ENCODE measurements around the gene CEP85. TPM values are rescaled to one million over a fixed set of nuclear protein-coding genes. Genes with fewer than 3 reads are reported as not detected.

CEP85 gene
- total and polyA plus RNA-seq, 4 donors = 2.6 to 14.6 (median 5.3) TPM

DNA sequence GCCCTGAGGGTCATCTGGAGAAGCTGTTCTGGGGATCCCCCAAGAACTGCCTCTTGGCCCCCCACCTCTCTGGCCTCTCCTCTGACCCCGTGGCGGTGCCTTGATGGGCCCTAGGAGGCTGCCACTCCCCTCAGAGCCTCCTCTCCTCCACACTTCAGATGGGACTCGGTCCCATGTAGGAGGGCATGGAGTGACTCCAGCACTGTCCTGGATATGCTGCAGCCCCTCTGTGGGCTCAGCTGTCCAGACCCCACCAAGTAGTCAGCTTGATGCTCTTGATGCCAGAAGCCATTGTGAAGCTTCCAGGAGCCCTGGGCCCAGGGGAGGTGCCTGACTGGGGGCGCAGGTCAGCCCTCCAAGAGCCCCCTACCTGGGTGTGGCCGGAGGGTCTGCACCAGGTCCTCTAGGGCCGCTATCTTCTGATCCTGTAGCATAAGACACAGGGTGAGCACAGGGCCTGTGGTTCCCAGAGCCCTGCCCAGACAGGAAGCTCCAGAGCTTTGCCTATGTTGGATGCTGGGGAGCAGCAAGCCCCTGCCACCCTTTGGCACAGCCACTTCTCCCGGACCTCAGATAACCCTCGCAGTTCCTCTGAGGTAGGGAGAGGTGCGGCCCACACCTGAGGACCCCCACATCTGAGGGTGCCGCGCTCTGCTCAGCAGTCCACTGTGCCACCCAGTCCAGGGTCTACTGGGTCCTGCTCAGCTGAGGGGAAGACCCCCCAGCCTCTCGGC is 63.2 kb downstream of the CEP85 start:
- TF ChIP-seq YY1 (IDR thresholded peaks at IDR 0.05) (no peak), HNF4G (IDR thresholded peaks at IDR 0.05) (no peak), SP1 (IDR thresholded peaks at IDR 0.05) (no peak)
- TF ChIP-seq, protein P1, sequence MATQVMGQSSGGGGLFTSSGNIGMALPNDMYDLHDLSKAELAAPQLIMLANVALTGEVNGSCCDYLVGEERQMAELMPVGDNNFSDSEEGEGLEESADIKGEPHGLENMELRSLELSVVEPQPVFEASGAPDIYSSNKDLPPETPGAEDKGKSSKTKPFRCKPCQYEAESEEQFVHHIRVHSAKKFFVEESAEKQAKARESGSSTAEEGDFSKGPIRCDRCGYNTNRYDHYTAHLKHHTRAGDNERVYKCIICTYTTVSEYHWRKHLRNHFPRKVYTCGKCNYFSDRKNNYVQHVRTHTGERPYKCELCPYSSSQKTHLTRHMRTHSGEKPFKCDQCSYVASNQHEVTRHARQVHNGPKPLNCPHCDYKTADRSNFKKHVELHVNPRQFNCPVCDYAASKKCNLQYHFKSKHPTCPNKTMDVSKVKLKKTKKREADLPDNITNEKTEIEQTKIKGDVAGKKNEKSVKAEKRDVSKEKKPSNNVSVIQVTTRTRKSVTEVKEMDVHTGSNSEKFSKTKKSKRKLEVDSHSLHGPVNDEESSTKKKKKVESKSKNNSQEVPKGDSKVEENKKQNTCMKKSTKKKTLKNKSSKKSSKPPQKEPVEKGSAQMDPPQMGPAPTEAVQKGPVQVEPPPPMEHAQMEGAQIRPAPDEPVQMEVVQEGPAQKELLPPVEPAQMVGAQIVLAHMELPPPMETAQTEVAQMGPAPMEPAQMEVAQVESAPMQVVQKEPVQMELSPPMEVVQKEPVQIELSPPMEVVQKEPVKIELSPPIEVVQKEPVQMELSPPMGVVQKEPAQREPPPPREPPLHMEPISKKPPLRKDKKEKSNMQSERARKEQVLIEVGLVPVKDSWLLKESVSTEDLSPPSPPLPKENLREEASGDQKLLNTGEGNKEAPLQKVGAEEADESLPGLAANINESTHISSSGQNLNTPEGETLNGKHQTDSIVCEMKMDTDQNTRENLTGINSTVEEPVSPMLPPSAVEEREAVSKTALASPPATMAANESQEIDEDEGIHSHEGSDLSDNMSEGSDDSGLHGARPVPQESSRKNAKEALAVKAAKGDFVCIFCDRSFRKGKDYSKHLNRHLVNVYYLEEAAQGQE (IDR thresholded peaks at IDR 0.05) = no peak
- Histone ChIP-seq H3K27me3 (ENCODE audit: control insufficient read depth in 4 of 4, insufficient read depth in 4 of 4, low read length in 3 of 4) (no peaks in the 10 kb centered on the region), H3K36me3 (ENCODE audit: control insufficient read depth in 4 of 4, insufficient read depth in 3 of 4, low read depth in 1 of 4, low read length in 3 of 4) (no peaks in the 10 kb centered on the region), H3K4me3 (ENCODE audit: low read depth in 1 of 3, low read length in 3 of 3) (no peak overlapping the region), H3K4me1 (ENCODE audit: control insufficient read depth in 4 of 4, insufficient read depth in 4 of 4, low read length in 3 of 4) (no peaks in the 10 kb centered on the region), H3K9ac (ENCODE audit: low read depth in 1 of 2, low read length in 2 of 2) (no peak overlapping the region), H3K9me3 (ENCODE audit: control insufficient read depth in 4 of 4, low read length in 3 of 4) (no peaks in the 10 kb centered on the region), H3K27ac (ENCODE audit: low read depth in 1 of 2, low read length in 2 of 2) (no peak overlapping the region)
- DNase-seq (ENCODE audit: low spot score) = no peak
- 92% methylated on average over 12 of the region's 12 CpGs for WGBS

DNA sequence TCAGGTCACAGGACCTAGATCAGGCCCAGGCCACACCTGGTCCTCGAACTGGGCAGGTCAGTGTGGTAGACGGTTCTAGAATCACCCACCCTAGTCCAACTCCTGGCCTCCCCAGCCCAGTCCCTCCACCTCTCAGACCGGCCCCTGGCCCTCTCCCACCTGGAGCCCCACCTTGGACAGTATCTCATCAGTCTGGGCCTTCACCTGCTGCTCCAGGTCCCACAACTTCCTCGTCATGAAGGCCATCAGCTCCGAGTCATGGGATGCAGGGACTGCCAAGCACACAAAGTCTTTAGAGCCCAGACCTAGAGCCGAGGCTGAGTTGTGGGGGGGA is 63.8 kb downstream of the CEP85 start:
- WGBS = 81% methylated on average over 6 of the region's 6 CpGs
- Histone ChIP-seq H3K36me3 (ENCODE audit: control insufficient read depth in 4 of 4, insufficient read depth in 3 of 4, low read depth in 1 of 4, low read length in 3 of 4) (no peaks in the 10 kb centered on the region), H3K9ac (ENCODE audit: low read depth in 1 of 2, low read length in 2 of 2) (no peak overlapping the region), H3K4me1 (ENCODE audit: control insufficient read depth in 4 of 4, insufficient read depth in 4 of 4, low read length in 3 of 4) (peaks cover 0 to 2% (median 0%) of the 10 kb centered on the region in 4 donors), H3K27ac (ENCODE audit: low read depth in 1 of 2, low read length in 2 of 2) (no peak overlapping the region), H3K9me3 (ENCODE audit: control insufficient read depth in 4 of 4, low read length in 3 of 4) (no peaks in the 10 kb centered on the region), H3K4me3 (ENCODE audit: low read depth in 1 of 3, low read length in 3 of 3) (no peak overlapping the region), H3K27me3 (ENCODE audit: control insufficient read depth in 4 of 4, insufficient read depth in 4 of 4, low read length in 3 of 4) (no peaks in the 10 kb centered on the region)
- TF ChIP-seq, protein P2, sequence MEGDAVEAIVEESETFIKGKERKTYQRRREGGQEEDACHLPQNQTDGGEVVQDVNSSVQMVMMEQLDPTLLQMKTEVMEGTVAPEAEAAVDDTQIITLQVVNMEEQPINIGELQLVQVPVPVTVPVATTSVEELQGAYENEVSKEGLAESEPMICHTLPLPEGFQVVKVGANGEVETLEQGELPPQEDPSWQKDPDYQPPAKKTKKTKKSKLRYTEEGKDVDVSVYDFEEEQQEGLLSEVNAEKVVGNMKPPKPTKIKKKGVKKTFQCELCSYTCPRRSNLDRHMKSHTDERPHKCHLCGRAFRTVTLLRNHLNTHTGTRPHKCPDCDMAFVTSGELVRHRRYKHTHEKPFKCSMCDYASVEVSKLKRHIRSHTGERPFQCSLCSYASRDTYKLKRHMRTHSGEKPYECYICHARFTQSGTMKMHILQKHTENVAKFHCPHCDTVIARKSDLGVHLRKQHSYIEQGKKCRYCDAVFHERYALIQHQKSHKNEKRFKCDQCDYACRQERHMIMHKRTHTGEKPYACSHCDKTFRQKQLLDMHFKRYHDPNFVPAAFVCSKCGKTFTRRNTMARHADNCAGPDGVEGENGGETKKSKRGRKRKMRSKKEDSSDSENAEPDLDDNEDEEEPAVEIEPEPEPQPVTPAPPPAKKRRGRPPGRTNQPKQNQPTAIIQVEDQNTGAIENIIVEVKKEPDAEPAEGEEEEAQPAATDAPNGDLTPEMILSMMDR (IDR thresholded peaks at IDR 0.05; ENCODE audit: low read depth, low read length, missing input control) = no peak
- TF ChIP-seq FOXA1 (IDR thresholded peaks at IDR 0.05) = no peak
- TF ChIP-seq RXRA (IDR thresholded peaks at IDR 0.05) = no peak
- TF ChIP-seq JUND (IDR thresholded peaks at IDR 0.05) = no peak
- no peak for TF ChIP-seq FOXA2 (IDR thresholded peaks at IDR 0.05)
- TF ChIP-seq, protein P3, sequence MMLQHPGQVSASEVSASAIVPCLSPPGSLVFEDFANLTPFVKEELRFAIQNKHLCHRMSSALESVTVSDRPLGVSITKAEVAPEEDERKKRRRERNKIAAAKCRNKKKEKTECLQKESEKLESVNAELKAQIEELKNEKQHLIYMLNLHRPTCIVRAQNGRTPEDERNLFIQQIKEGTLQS (IDR thresholded peaks at IDR 0.05) = no peak
- no peak for TF ChIP-seq RAD21 (IDR thresholded peaks at IDR 0.05)
- TF ChIP-seq, protein P1 (IDR thresholded peaks at IDR 0.05) = no peak
- TF ChIP-seq HNF4A (conservative IDR thresholded peaks at IDR 0.05) = no peak
- TF ChIP-seq, protein P4, sequence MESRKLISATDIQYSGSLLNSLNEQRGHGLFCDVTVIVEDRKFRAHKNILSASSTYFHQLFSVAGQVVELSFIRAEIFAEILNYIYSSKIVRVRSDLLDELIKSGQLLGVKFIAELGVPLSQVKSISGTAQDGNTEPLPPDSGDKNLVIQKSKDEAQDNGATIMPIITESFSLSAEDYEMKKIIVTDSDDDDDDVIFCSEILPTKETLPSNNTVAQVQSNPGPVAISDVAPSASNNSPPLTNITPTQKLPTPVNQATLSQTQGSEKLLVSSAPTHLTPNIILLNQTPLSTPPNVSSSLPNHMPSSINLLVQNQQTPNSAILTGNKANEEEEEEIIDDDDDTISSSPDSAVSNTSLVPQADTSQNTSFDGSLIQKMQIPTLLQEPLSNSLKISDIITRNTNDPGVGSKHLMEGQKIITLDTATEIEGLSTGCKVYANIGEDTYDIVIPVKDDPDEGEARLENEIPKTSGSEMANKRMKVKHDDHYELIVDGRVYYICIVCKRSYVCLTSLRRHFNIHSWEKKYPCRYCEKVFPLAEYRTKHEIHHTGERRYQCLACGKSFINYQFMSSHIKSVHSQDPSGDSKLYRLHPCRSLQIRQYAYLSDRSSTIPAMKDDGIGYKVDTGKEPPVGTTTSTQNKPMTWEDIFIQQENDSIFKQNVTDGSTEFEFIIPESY (IDR thresholded peaks at IDR 0.05) = no peak
- no peak for TF ChIP-seq YY1 (IDR thresholded peaks at IDR 0.05)
- TF ChIP-seq EGR1 (IDR thresholded peaks at IDR 0.05; ENCODE audit: low read depth in 2 of 2) = no peak
- no peak for TF ChIP-seq HNF4G (IDR thresholded peaks at IDR 0.05)
- TF ChIP-seq GABPA (IDR thresholded peaks at IDR 0.05 in 1 of 2, conservative IDR thresholded peaks at IDR 0.05 in 1 of 2) = no peak
- TF ChIP-seq NR2F2 (IDR thresholded peaks at IDR 0.05) = no peak
- no peak for TF ChIP-seq TAF1 (conservative IDR thresholded peaks at IDR 0.05)
- TF ChIP-seq, protein P5, sequence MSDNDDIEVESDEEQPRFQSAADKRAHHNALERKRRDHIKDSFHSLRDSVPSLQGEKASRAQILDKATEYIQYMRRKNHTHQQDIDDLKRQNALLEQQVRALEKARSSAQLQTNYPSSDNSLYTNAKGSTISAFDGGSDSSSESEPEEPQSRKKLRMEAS (IDR thresholded peaks at IDR 0.05) = no peak
- TF ChIP-seq SP1 (IDR thresholded peaks at IDR 0.05) = no peak
- DNase-seq (ENCODE audit: low spot score) = no peak
